Keratinocyte (primary cell): ENCODE measurements around the gene DIP2C. TPM values are rescaled to one million over a fixed set of nuclear protein-coding genes. Genes with fewer than 3 reads are reported as not detected.

ENCODE experiments used
- DNase-seq: peaks from one replicate; pipeline ENCODE4 v3.0.0-alpha.2; 2011; ENCODE audit warnings: low read depth, missing footprints, low spot score
- FAIRE-seq: peaks from 2 replicates; lab custom pipeline; 2011; peaks lifted over from hg19 to GRCh38; lab: Jason Lieb, UNC
- H2AFZ ChIP-seq: 2 replicates; pipeline ENCODE4 v1.6.0; 2012; ENCODE audit warnings: low read length, control low read depth, inconsistent platforms; ENCODE audit not compliant: control insufficient read depth
- H3K27ac ChIP-seq: 2 replicates; pipeline ENCODE4 v1.5.1; 2011; ENCODE audit warnings: low read length; ENCODE audit not compliant: control insufficient read depth, insufficient read depth
- H3K27me3 ChIP-seq: 3 replicates; pipeline ENCODE4 v1.6.0; 2011; ENCODE audit warnings: low read length; ENCODE audit not compliant: control insufficient read depth, insufficient read depth; ENCODE audit errors: extremely low read depth
- H3K36me3 ChIP-seq, 2 experiments: 2 replicates in 1 of 2; 3 replicates in 1 of 2; pipeline ENCODE4 v1.5.1; 2011; ENCODE audit warnings: low read length in 2 of 2, mild to moderate bottlenecking in 1 of 2; ENCODE audit not compliant: control insufficient read depth in 2 of 2, insufficient read depth in 2 of 2; ENCODE audit errors: extremely low read depth in 1 of 2
- H3K4me1 ChIP-seq: 3 replicates; pipeline ENCODE4 v1.5.1; 2011; ENCODE audit warnings: low read length; ENCODE audit not compliant: control insufficient read depth, insufficient read depth; ENCODE audit errors: extremely low read depth
- H3K4me2 ChIP-seq: 3 replicates; pipeline ENCODE4 v1.6.0; 2011; ENCODE audit warnings: low read depth, low read length; ENCODE audit not compliant: control insufficient read depth, insufficient read depth; ENCODE audit errors: extremely low read depth
- H3K4me3 ChIP-seq, 3 experiments: fragments of 200-600 bp in 1 of 3; sonication (generic) in 1 of 3; 2 replicates in 2 of 3; 3 replicates in 1 of 3; pipeline ENCODE4 v1.5.1; 2011 to 2016; ENCODE audit warnings: low read length in 3 of 3, mild to moderate bottlenecking in 3 of 3, control low read depth in 2 of 3, inconsistent platforms in 1 of 3, low read depth in 1 of 3, mixed read lengths in 1 of 3, mixed run types in 1 of 3, moderate library complexity in 1 of 3; ENCODE audit not compliant: control insufficient read depth in 2 of 3, insufficient read depth in 2 of 3; ENCODE audit errors: extremely low read depth in 1 of 3
- H3K79me2 ChIP-seq: 2 replicates; pipeline ENCODE4 v1.6.0; 2012; ENCODE audit warnings: low read length; ENCODE audit not compliant: control insufficient read depth, insufficient read depth
- H3K9ac ChIP-seq: 3 replicates; pipeline ENCODE4 v1.6.0; 2011; ENCODE audit warnings: low read length; ENCODE audit not compliant: control insufficient read depth, insufficient read depth; ENCODE audit errors: extremely low read depth
- H3K9me1 ChIP-seq: 3 replicates; pipeline ENCODE4 v1.6.0; 2011; ENCODE audit warnings: low read length; ENCODE audit not compliant: control insufficient read depth, insufficient read depth; ENCODE audit errors: extremely low read depth
- H3K9me3 ChIP-seq: 2 replicates; pipeline ENCODE4 v1.5.1; 2012; ENCODE audit warnings: low read depth, low read length; ENCODE audit not compliant: control insufficient read depth
- H4K20me1 ChIP-seq: 3 replicates; pipeline ENCODE4 v1.6.0; 2011; ENCODE audit warnings: low read length; ENCODE audit not compliant: control insufficient read depth, insufficient read depth; ENCODE audit errors: extremely low read depth
- CTCF ChIP-seq, 3 experiments: IDR thresholded peaks in 1 of 3; conservative IDR thresholded peaks in 1 of 3; optimal IDR thresholded peaks in 1 of 3; 2 replicates in 2 of 3; 3 replicates in 1 of 3; pipeline versions ENCODE3 to v1.5.1; 2011; ENCODE audit warnings: low read length in 3 of 3, mild to moderate bottlenecking in 3 of 3, moderate library complexity in 2 of 3, control low read depth in 1 of 3, inconsistent platforms in 1 of 3; ENCODE audit not compliant: insufficient read depth in 2 of 3; ENCODE audit errors: extremely low read depth in 1 of 3
- EZH2 ChIP-seq: IDR thresholded peaks from one replicate; pipeline ENCODE4 v1.6.1; 2012; ENCODE audit warnings: inconsistent platforms, mild to moderate bottlenecking, low read length, moderate library complexity
- dilution Hi-C: fragments of 300-500 bp; cut with MboI; formaldehyde crosslinking; loops from one replicate; pipeline ENCODE4 v1.7.0; 2020; ENCODE audit warnings: low sequenced_read_pairs; ENCODE audit not compliant: extremely low pct_ligation_motif_present
- polyA plus RNA-seq, 5 experiments: library from polyadenylated mRNA; depleted of rRNA in 3 of 5; stranded (reverse) in 3 of 5; stranded (forward) in 1 of 5; unstranded in 1 of 5; fragments of >200 nt; gene quantifications; 1 replicate in 1 of 5; 2 replicates in 3 of 5; 3 replicates in 1 of 5; pipeline versions ENCODE4 v1.2.1 to v1.2.3, GENCODE V29; 2011 to 2012; ENCODE audit warnings: missing spikeins in 2 of 5, low read depth in 1 of 5, low replicate concordance in 1 of 5

The DIP2C gene
- polyA plus RNA-seq, 1 donor (not counting 4 experiments of a cell fraction or from before 2014, with no cell fraction given) = 1.3 TPM

GRCh38 chr10:667602-668143 is 21.8 kb downstream of the DIP2C start:
- no peaks in the 10 kb centered on the region for H3K9me1 ChIP-seq
- no peaks in the 10 kb centered on the region for H3K4me1 ChIP-seq
- no peak overlapping the region for H3K4me2 ChIP-seq
- H3K9ac ChIP-seq = no peak overlapping the region
- H3K36me3 ChIP-seq = no peaks in the 10 kb centered on the region
- no peaks in the 10 kb centered on the region for H3K27me3 ChIP-seq
- H3K9me3 ChIP-seq = peaks cover 6% of the 10 kb centered on the region
- dilution Hi-C loops = no loop called here
- peak; percentile 79 for FAIRE-seq
- DNase-seq = no peak
- no peak for TF ChIP-seq EZH2
- TF ChIP-seq CTCF (optimal IDR thresholded peaks at IDR 0.05 in 1 of 3, IDR thresholded peaks at IDR 0.05 in 1 of 3, conservative IDR thresholded peaks at IDR 0.05 in 1 of 3; ENCODE audit: extremely low read depth in 1 of 3, insufficient read depth in 2 of 3, low read length in 3 of 3) = no peak
- H3K4me3 ChIP-seq = no peak overlapping the region
- peaks cover 6% of the 10 kb centered on the region for H3K79me2 ChIP-seq
- H3K27ac ChIP-seq = no peak overlapping the region
- H4K20me1 ChIP-seq = no peaks in the 10 kb centered on the region
- no peak overlapping the region for H2AFZ ChIP-seq

- H3K9me1 ChIP-seq = no peaks in the 10 kb centered on the region
- no peak overlapping the region for H3K4me3 ChIP-seq
- no peak overlapping the region for H3K4me2 ChIP-seq
- TF ChIP-seq CTCF (optimal IDR thresholded peaks at IDR 0.05 in 1 of 3, IDR thresholded peaks at IDR 0.05 in 1 of 3, conservative IDR thresholded peaks at IDR 0.05 in 1 of 3; ENCODE audit: extremely low read depth in 1 of 3, insufficient read depth in 2 of 3, low read length in 3 of 3) = no peak
- no peak for TF ChIP-seq EZH2
- no peak overlapping the region for H2AFZ ChIP-seq
- H3K27me3 ChIP-seq = no peaks in the 10 kb centered on the region
- no peak overlapping the region for H3K27ac ChIP-seq
- no peak for DNase-seq
- dilution Hi-C loops = no loop called here
- H3K4me1 ChIP-seq = no peaks in the 10 kb centered on the region
- H4K20me1 ChIP-seq = no peaks in the 10 kb centered on the region
- peaks cover 6% of the 10 kb centered on the region for H3K79me2 ChIP-seq
- H3K36me3 ChIP-seq = no peaks in the 10 kb centered on the region
- H3K9me3 ChIP-seq = peaks cover 5% of the 10 kb centered on the region
- no peak overlapping the region for H3K9ac ChIP-seq
- no peak for FAIRE-seq
These were observed 22.4 kb downstream of the DIP2C start for GRCh38 chr10:667096-667495.
